Measurements from ENCODE around the gene TACC2. TPM values are rescaled to one million over a fixed set of nuclear protein-coding genes. Genes with fewer than 3 reads are reported as not detected.

The TACC2 gene
- total RNA-seq, 6 experiments from 2014 or later, result 16.2 to 21.1 (median 18.8) TPM

DNA sequence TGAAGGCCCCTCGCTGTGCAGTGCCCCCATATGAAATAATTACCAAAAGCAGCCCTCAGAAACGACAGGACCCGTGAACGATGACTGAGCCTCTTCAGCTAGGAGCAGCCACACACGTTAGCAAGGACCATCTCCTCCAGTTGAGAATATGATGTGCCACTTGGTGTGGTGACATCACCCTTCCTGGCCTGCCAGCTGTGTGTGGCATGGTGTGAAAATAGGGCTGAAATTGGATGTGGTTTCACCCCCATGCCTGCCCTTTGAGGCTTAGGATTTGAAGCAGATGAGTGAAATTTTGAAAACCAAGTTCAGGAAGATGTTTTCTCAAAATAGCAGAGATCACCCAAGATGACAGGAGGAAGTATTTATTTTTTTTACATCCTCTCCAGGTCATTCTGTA lies 233.0 kb downstream of the TACC2 start:
- ATAC-seq, result no peak
- no peak overlapping the region for H3K27ac ChIP-seq
- TF ChIP-seq, protein P1, sequence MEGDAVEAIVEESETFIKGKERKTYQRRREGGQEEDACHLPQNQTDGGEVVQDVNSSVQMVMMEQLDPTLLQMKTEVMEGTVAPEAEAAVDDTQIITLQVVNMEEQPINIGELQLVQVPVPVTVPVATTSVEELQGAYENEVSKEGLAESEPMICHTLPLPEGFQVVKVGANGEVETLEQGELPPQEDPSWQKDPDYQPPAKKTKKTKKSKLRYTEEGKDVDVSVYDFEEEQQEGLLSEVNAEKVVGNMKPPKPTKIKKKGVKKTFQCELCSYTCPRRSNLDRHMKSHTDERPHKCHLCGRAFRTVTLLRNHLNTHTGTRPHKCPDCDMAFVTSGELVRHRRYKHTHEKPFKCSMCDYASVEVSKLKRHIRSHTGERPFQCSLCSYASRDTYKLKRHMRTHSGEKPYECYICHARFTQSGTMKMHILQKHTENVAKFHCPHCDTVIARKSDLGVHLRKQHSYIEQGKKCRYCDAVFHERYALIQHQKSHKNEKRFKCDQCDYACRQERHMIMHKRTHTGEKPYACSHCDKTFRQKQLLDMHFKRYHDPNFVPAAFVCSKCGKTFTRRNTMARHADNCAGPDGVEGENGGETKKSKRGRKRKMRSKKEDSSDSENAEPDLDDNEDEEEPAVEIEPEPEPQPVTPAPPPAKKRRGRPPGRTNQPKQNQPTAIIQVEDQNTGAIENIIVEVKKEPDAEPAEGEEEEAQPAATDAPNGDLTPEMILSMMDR (IDR thresholded peaks at IDR 0.05), result no peak
- TF ChIP-seq POLR2A (IDR thresholded peaks at IDR 0.05), result no peak
- H3K27me3 ChIP-seq, result no peaks in the 10 kb centered on the region
- peaks cover 0 to 26% (median 3%) of the 10 kb centered on the region in 4 donors for H3K36me3 ChIP-seq
- H3K9me3 ChIP-seq, result no peaks in the 10 kb centered on the region
- 90% methylated on average over 5 of the region's 5 CpGs for WGBS (ENCODE audit: insufficient coverage, low coverage, low lambda C conversion rate, missing lambda C conversion rate)
- intact Hi-C loops (cut with DNase I), result no loop called here
- DNase-seq, result no peak
- no peaks in the 10 kb centered on the region for H3K4me1 ChIP-seq
- no peak overlapping the region for H3K4me3 ChIP-seq

GRCh38 chr10:122222638-122223037 lies 233.7 kb downstream of the TACC2 start:
- intact Hi-C loops (cut with DNase I), result no loop called here

GRCh38 chr10:122224159-122224558 lies 235.2 kb downstream of the TACC2 start:
- no peak overlapping the region for H3K4me3 ChIP-seq
- no peaks in the 10 kb centered on the region for H3K9me3 ChIP-seq
- ATAC-seq, result no peak
- peaks cover 0 to 33% (median 5%) of the 10 kb centered on the region in 4 donors for H3K36me3 ChIP-seq
- intact Hi-C loops (cut with DNase I), result no loop called here
- TF ChIP-seq POLR2A (IDR thresholded peaks at IDR 0.05), result no peak
- TF ChIP-seq, protein P1 (IDR thresholded peaks at IDR 0.05), result no peak
- no peaks in the 10 kb centered on the region for H3K4me1 ChIP-seq
- H3K27ac ChIP-seq, result no peak overlapping the region
- WGBS (ENCODE audit: insufficient coverage, low coverage, low lambda C conversion rate, missing lambda C conversion rate), result 100% methylated on average over 5 of the region's 9 CpGs
- no peaks in the 10 kb centered on the region for H3K27me3 ChIP-seq
- no peak for DNase-seq

More at GRCh38 chr10:122222638-122223037, 233.7 kb downstream of the TACC2 start:
- Histone ChIP-seq H3K4me1 (no peaks in the 10 kb centered on the region), H3K9me3 (no peaks in the 10 kb centered on the region), H3K4me3 (no peak overlapping the region), H3K36me3 (peaks cover 0 to 27% (median 4%) of the 10 kb centered on the region in 4 donors), H3K27ac (no peak overlapping the region), H3K27me3 (no peaks in the 10 kb centered on the region)
- no peak for TF ChIP-seq POLR2A (IDR thresholded peaks at IDR 0.05)
- TF ChIP-seq, protein P1 (IDR thresholded peaks at IDR 0.05), result no peak
- ATAC-seq (no peak), DNase-seq (no peak)
- WGBS (ENCODE audit: insufficient coverage, low coverage, low lambda C conversion rate, missing lambda C conversion rate), result 50% methylated on average over 1 of the region's 7 CpGs

DNA sequence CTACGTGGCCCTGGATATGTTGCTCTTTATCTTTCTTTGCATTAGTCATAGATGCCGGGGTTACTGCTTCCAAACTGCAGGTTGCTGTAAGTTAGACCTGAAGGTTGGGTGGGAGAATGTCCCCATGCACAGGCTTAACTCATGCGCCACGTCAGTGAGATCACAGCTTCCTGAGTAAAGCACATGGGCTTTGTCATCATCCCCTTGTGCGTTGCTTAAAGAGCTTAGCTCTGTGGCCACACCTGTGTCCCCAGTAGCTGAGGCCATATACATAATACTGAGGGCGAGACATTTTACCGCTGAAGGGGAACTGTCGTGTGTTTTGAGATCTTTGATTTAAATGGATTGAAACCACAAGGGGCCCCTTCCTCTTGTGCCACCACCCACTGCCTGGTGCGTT lies 236.4 kb downstream of the TACC2 start:
- H3K4me3 ChIP-seq, result no peak overlapping the region
- ATAC-seq (no peak), DNase-seq (no peak)
- H3K4me1 ChIP-seq, result no peaks in the 10 kb centered on the region
- intact Hi-C loops (cut with DNase I), result no loop called here
- no peaks in the 10 kb centered on the region for H3K27me3 ChIP-seq
- TF ChIP-seq, protein P1 (IDR thresholded peaks at IDR 0.05), result no peak
- no peak for TF ChIP-seq POLR2A (IDR thresholded peaks at IDR 0.05)
- 67% methylated on average over 1 of the region's 9 CpGs for WGBS (ENCODE audit: insufficient coverage, low coverage, low lambda C conversion rate, missing lambda C conversion rate)
- peaks cover 0 to 30% (median 5%) of the 10 kb centered on the region in 4 donors for H3K36me3 ChIP-seq
- no peaks in the 10 kb centered on the region for H3K9me3 ChIP-seq
- no peak overlapping the region for H3K27ac ChIP-seq

GRCh38 chr10:122227754-122228153 lies 238.8 kb downstream of the TACC2 start:
- no peaks in the 10 kb centered on the region for H3K4me1 ChIP-seq
- peaks cover 0 to 24% (median 4%) of the 10 kb centered on the region in 4 donors for H3K36me3 ChIP-seq
- intact Hi-C loops (cut with DNase I), result no loop called here
- no peak overlapping the region for H3K27ac ChIP-seq
- no peak for TF ChIP-seq POLR2A (IDR thresholded peaks at IDR 0.05)
- TF ChIP-seq, protein P1 (IDR thresholded peaks at IDR 0.05), result no peak
- WGBS (ENCODE audit: insufficient coverage, low coverage, low lambda C conversion rate, missing lambda C conversion rate), result 83% methylated on average over 2 of the region's 4 CpGs
- H3K4me3 ChIP-seq, result no peak overlapping the region
- H3K27me3 ChIP-seq, result no peaks in the 10 kb centered on the region
- no peak for ATAC-seq
- H3K9me3 ChIP-seq, result no peaks in the 10 kb centered on the region
- DNase-seq, result no peak
